ENCODE results near the gene PTGFRN. TPM values are rescaled to one million over a fixed set of nuclear protein-coding genes. Genes with fewer than 3 reads are reported as not detected.

The PTGFRN gene
- total and polyA plus RNA-seq, 9 donors, result 22.9 to 106 (median 65.8) TPM

- 82 to 88% (median 84%) methylated on average over 5 of the region's 5 CpGs for WGBS, 3 donors
- no peak overlapping the region for H3K27ac ChIP-seq
- no peaks in the 10 kb centered on the region for H3K27me3 ChIP-seq
- DNase-seq, result peak in 1 of 5 donors; percentile 25
- peaks cover 5% of the 10 kb centered on the region for H3K4me1 ChIP-seq (ENCODE audit: insufficient read depth)
- intact Hi-C loops (cut with DNase I), result loop anchor here in 1 of 4 donors (10.0 kb wide), 1 partner anchor 804 kb away; no protein-coding TSS in a partner anchor
- no peak for TF ChIP-seq EP300 (IDR thresholded peaks at IDR 0.05)
- TF ChIP-seq POLR2A (IDR thresholded peaks at IDR 0.05), result no peak
- H3K9me3 ChIP-seq, result no peaks in the 10 kb centered on the region
- no peaks in the 10 kb centered on the region for H3K36me3 ChIP-seq
- H3K4me3 ChIP-seq, result no peak overlapping the region
Observed at GRCh38 chr1:116880917-116881316, 28.8 kb upstream of the PTGFRN start.

- no peaks in the 10 kb centered on the region for H3K36me3 ChIP-seq
- TF ChIP-seq CTCF (IDR thresholded peaks at IDR 0.05), result no peak
- TF ChIP-seq EP300 (IDR thresholded peaks at IDR 0.05), result peak; percentile 66
- no peaks in the 10 kb centered on the region for H3K9me3 ChIP-seq
- peak overlapping the region in 1 of 2 donors; percentile 30 for H3K27ac ChIP-seq
- WGBS, 3 donors, result 31 to 54% (median 49%) methylated on average over 9 of the region's 9 CpGs
- H3K4me3 ChIP-seq, result no peak overlapping the region
- DNase-seq, result peak in 4 of 5 donors; percentile 30 to 78 (median 54)
- H3K27me3 ChIP-seq, result no peaks in the 10 kb centered on the region
- peaks cover 5% of the 10 kb centered on the region for H3K4me1 ChIP-seq (ENCODE audit: insufficient read depth)
- intact Hi-C loops (cut with DNase I), result loop anchor here in 1 of 4 donors (10.0 kb wide), 1 partner anchor 803 kb away; no protein-coding TSS in a partner anchor
Observed at GRCh38 chr1:116881879-116882520, 27.7 kb upstream of the PTGFRN start.

- intact Hi-C loops (cut with DNase I), result loop anchor here in 1 of 4 donors (10.0 kb wide), 1 partner anchor 802 kb away; no protein-coding TSS in a partner anchor
- WGBS, 3 donors, result 85 to 93% (median 88%) methylated on average over 4 of the region's 4 CpGs
Observed at GRCh38 chr1:116882866-116883265, 26.9 kb upstream of the PTGFRN start.

GRCh38 chr1:116886291-116886878, 23.3 kb upstream of the PTGFRN start:
- no peaks in the 10 kb centered on the region for H3K4me1 ChIP-seq (ENCODE audit: insufficient read depth)
- intact Hi-C loops (cut with DNase I), result loop anchor here in 1 of 4 donors (10.0 kb wide), 1 partner anchor 798 kb away; no protein-coding TSS in a partner anchor
- H3K27me3 ChIP-seq, result no peaks in the 10 kb centered on the region
- H3K9me3 ChIP-seq, result no peaks in the 10 kb centered on the region
- no peaks in the 10 kb centered on the region for H3K36me3 ChIP-seq
- WGBS, 3 donors, result 93 to 100% (median 100%) methylated on average over 1 of the region's 1 CpG
- H3K4me3 ChIP-seq, result no peak overlapping the region
- H3K27ac ChIP-seq, result no peak overlapping the region
- DNase-seq, result no peak
- TF ChIP-seq CTCF (IDR thresholded peaks at IDR 0.05), result no peak
- no peak for TF ChIP-seq EP300 (IDR thresholded peaks at IDR 0.05)
- TF ChIP-seq POLR2A (IDR thresholded peaks at IDR 0.05), result no peak

More at GRCh38 chr1:116882866-116883265, 26.9 kb upstream of the PTGFRN start:
- Histone ChIP-seq H3K36me3 (no peaks in the 10 kb centered on the region), H3K9me3 (no peaks in the 10 kb centered on the region), H3K27me3 (no peaks in the 10 kb centered on the region), H3K27ac (no peak overlapping the region), H3K4me1 (ENCODE audit: insufficient read depth) (peaks cover 5% of the 10 kb centered on the region), H3K4me3 (no peak overlapping the region)
- TF ChIP-seq POLR2A (IDR thresholded peaks at IDR 0.05) (no peak), CTCF (IDR thresholded peaks at IDR 0.05) (no peak), EP300 (IDR thresholded peaks at IDR 0.05) (no peak)
- DNase-seq, result no peak

- H3K36me3 ChIP-seq, result no peaks in the 10 kb centered on the region
- no peaks in the 10 kb centered on the region for H3K9me3 ChIP-seq
- intact Hi-C loops (cut with DNase I), result loop anchor here in 1 of 4 donors (10.0 kb wide), 1 partner anchor 798 kb away; no protein-coding TSS in a partner anchor
- no peaks in the 10 kb centered on the region for H3K27me3 ChIP-seq
- TF ChIP-seq CTCF (IDR thresholded peaks at IDR 0.05), result no peak
- no peak for TF ChIP-seq POLR2A (IDR thresholded peaks at IDR 0.05)
- TF ChIP-seq EP300 (IDR thresholded peaks at IDR 0.05), result no peak
- no peak for DNase-seq
- no peak overlapping the region for H3K4me3 ChIP-seq
- WGBS, 3 donors, result 88 to 95% (median 90%) methylated on average over 3 of the region's 3 CpGs
- no peaks in the 10 kb centered on the region for H3K4me1 ChIP-seq (ENCODE audit: insufficient read depth)
- no peak overlapping the region for H3K27ac ChIP-seq
Observed at GRCh38 chr1:116887212-116887611, 22.5 kb upstream of the PTGFRN start.
